GM20431 (cell line): ENCODE measurements around the gene JMJD8.

Source experiments
- in situ Hi-C: fragments of 300-500 bp; cut with MseI, MboI; formaldehyde crosslinking; loops from one replicate; pipeline ENCODE4 v1.15.0; 2020; ENCODE audit warnings: low sequenced_read_pairs; ENCODE audit not compliant: unreplicated experiment

Gene JMJD8

DNA sequence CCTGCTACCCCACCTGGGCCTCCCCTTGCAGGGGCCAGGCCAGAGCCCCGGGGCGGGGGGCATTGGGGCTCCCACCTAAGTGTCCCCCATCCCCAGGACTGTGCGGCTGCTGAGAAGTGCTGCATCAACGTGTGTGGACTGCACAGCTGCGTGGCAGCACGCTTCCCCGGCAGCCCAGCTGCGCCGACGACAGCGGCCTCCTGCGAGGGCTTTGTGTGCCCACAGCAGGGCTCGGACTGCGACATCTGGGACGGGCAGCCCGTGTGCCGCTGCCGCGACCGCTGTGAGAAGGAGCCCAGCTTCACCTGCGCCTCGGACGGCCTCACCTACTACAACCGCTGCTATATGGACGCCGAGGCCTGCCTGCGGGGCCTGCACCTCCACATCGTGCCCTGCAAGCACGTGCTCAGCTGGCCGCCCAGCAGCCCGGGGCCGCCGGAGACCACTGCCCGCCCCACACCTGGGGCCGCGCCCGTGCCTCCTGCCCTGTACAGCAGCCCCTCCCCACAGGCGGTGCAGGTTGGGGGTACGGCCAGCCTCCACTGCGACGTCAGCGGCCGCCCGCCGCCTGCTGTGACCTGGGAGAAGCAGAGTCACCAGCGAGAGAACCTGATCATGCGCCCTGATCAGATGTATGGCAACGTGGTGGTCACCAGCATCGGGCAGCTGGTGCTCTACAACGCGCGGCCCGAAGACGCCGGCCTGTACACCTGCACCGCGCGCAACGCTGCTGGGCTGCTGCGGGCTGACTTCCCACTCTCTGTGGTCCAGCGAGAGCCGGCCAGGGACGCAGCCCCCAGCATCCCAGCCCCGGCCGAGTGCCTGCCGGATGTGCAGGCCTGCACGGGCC is 51.4 kb downstream of the JMJD8 start:
- in situ Hi-C loops = no loop called here

GRCh38 chr16:631808-632358 is 52.3 kb downstream of the JMJD8 start:
- in situ Hi-C loops = no loop called here
